ENCODE results near the gene DDX25. TPM values are rescaled to one million over a fixed set of nuclear protein-coding genes. Genes with fewer than 3 reads are reported as not detected.

Gene DDX25
- total RNA-seq, 1 donor, result not detected

GRCh38 chr11:125892994-125893393, 11.3 kb upstream of the DDX25 start:
- Histone ChIP-seq H3K27me3 (ENCODE audit: insufficient read depth, low read length) (no peaks in the 10 kb centered on the region), H3K9me3 (ENCODE audit: low read depth, low read length) (no peaks in the 10 kb centered on the region), H3K79me2 (ENCODE audit: insufficient read depth, low read length) (peaks cover 88% of the 10 kb centered on the region), H3K36me3 (ENCODE audit: insufficient read depth, low read length) (peaks cover 26% of the 10 kb centered on the region), H3K27ac (ENCODE audit: low read depth, low read length) (peak overlapping the region; percentile 31), H3K4me3 (ENCODE audit: insufficient read depth, low read length) (no peak overlapping the region), H2AFZ (ENCODE audit: low read length) (no peak overlapping the region), H3K4me2 (ENCODE audit: insufficient read depth, low read length) (no peak overlapping the region), H3K4me1 (ENCODE audit: insufficient read depth, low read length) (peaks cover 32% of the 10 kb centered on the region), H4K20me1 (ENCODE audit: insufficient read depth, low read length) (peaks cover 13% of the 10 kb centered on the region)
- no peak for TF ChIP-seq CTCF (IDR thresholded peaks at IDR 0.05; ENCODE audit: extremely low read depth, low read depth, low read length)
- DNase-seq (ENCODE audit: insufficient read length, low spot score, missing footprints), result no peak

- peaks cover 41% of the 10 kb centered on the region for H3K79me2 ChIP-seq (ENCODE audit: insufficient read depth, low read length)
- H3K36me3 ChIP-seq (ENCODE audit: insufficient read depth, low read length), result peaks cover 18% of the 10 kb centered on the region
- H2AFZ ChIP-seq (ENCODE audit: low read length), result no peak overlapping the region
- peaks cover 12% of the 10 kb centered on the region for H3K4me1 ChIP-seq (ENCODE audit: insufficient read depth, low read length)
- H3K9me3 ChIP-seq (ENCODE audit: low read depth, low read length), result no peaks in the 10 kb centered on the region
- TF ChIP-seq CTCF (IDR thresholded peaks at IDR 0.05; ENCODE audit: extremely low read depth, low read depth, low read length), result no peak
- H3K4me2 ChIP-seq (ENCODE audit: insufficient read depth, low read length), result peak overlapping the region; percentile 34
- DNase-seq (ENCODE audit: insufficient read length, low spot score, missing footprints), result peak; percentile 48
- H3K27ac ChIP-seq (ENCODE audit: low read depth, low read length), result no peak overlapping the region
- no peaks in the 10 kb centered on the region for H4K20me1 ChIP-seq (ENCODE audit: insufficient read depth, low read length)
- no peak overlapping the region for H3K4me3 ChIP-seq (ENCODE audit: insufficient read depth, low read length)
- peaks cover 28% of the 10 kb centered on the region for H3K27me3 ChIP-seq (ENCODE audit: insufficient read depth, low read length)
These were observed 2.4 kb upstream of the DDX25 start for GRCh38 chr11:125901872-125902271.

- Histone ChIP-seq H4K20me1 (ENCODE audit: insufficient read depth, low read length) (no peaks in the 10 kb centered on the region), H3K36me3 (ENCODE audit: insufficient read depth, low read length) (peaks cover 18% of the 10 kb centered on the region), H3K4me3 (ENCODE audit: insufficient read depth, low read length) (peak overlapping the region; percentile 88), H3K27ac (ENCODE audit: low read depth, low read length) (peak overlapping the region; percentile 78), H3K4me1 (ENCODE audit: insufficient read depth, low read length) (peaks cover 11% of the 10 kb centered on the region), H2AFZ (ENCODE audit: low read length) (peak overlapping the region; percentile 98), H3K79me2 (ENCODE audit: insufficient read depth, low read length) (peaks cover 37% of the 10 kb centered on the region), H3K27me3 (ENCODE audit: insufficient read depth, low read length) (peaks cover 28% of the 10 kb centered on the region), H3K9me3 (ENCODE audit: low read depth, low read length) (no peaks in the 10 kb centered on the region), H3K4me2 (ENCODE audit: insufficient read depth, low read length) (peak overlapping the region; percentile 89)
- DNase-seq (ENCODE audit: insufficient read length, low spot score, missing footprints), result no peak
- TF ChIP-seq CTCF (IDR thresholded peaks at IDR 0.05; ENCODE audit: extremely low read depth, low read depth, low read length), result no peak
These were observed 1.9 kb upstream of the DDX25 start for GRCh38 chr11:125902277-125902926.

- DNase-seq (ENCODE audit: insufficient read length, low spot score, missing footprints), result peak; percentile 95
- Histone ChIP-seq H3K4me2 (ENCODE audit: insufficient read depth, low read length) (peak within 1 kb of the TSS; percentile 89), H3K36me3 (ENCODE audit: insufficient read depth, low read length) (peaks cover 18% of the 10 kb centered on the region), H3K4me1 (ENCODE audit: insufficient read depth, low read length) (peaks cover 11% of the 10 kb centered on the region), H3K79me2 (ENCODE audit: insufficient read depth, low read length) (peaks cover 30% of the 10 kb centered on the region), H2AFZ (ENCODE audit: low read length) (peak within 1 kb of the TSS; percentile 98), H3K9me3 (ENCODE audit: low read depth, low read length) (no peaks in the 10 kb centered on the region), H3K4me3 (ENCODE audit: insufficient read depth, low read length) (peak within 1 kb of the TSS; percentile 88), H4K20me1 (ENCODE audit: insufficient read depth, low read length) (no peaks in the 10 kb centered on the region), H3K27me3 (ENCODE audit: insufficient read depth, low read length) (peaks cover 28% of the 10 kb centered on the region), H3K27ac (ENCODE audit: low read depth, low read length) (peak within 1 kb of the TSS; percentile 78)
- no peak for TF ChIP-seq CTCF (IDR thresholded peaks at IDR 0.05; ENCODE audit: extremely low read depth, low read depth, low read length)
These were observed 1.2 kb upstream of the DDX25 start, which contains the start of gene PUS3 for GRCh38 chr11:125902927-125903710. Gene PUS3, minus strand, starts transcription at chr11:125903206. Its CDS starts 6,922 bp downstream, at chr11:125896284.

Measured in osteoblast (primary cell).